GM19324 (cell line): Measurements from ENCODE around the gene RBSN.

Experiments used
- ATAC-seq: cut with Tn5 transposase; IDR thresholded peaks from one replicate; pipeline ENCODE4 v1.9.1; 2021; ENCODE audit warnings: mild to moderate bottlenecking, moderate library complexity; ENCODE audit not compliant: unreplicated experiment, low FRiP score

Gene RBSN

DNA sequence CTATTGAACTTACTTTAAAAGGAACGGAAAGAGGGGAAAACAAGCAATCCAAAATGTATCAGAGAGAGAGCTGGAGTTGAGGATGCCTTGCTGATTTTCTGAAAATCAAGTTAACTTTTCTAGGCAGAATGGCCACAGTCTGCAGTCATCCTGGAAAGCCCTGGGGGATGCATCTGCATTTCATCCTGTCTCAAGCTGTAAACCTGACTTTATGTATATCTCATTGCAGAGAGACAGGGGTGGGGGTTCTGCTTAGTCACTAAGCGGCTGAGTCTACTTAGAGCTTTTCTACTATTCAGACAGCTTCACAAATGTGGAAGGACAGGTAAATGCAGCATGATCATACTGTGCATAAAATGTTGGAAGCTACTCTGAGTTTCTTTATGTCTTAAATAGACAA lies 75.2 kb downstream of the RBSN start:
- ATAC-seq = no peak

GRCh38 chr3:15023249-15023648 lies 75.7 kb downstream of the RBSN start:
- no peak for ATAC-seq
